Parathyroid adenoma (tissue), 2 donors: ENCODE measurements around the gene SALL1.

Source experiments
- H2AFZ ChIP-seq: fragments of 300-600 bp; sonication (generic); one replicate; pipeline ENCODE4 v1.7.0; 2017; ENCODE audit warnings: antibody characterized with exemption, mild to moderate bottlenecking
- H3K27ac ChIP-seq: fragments of 300-600 bp; sonication (generic); one replicate; pipeline ENCODE4 v1.7.0; 2017
- H3K27me3 ChIP-seq: fragments of 300-600 bp; sonication (generic); one replicate; pipeline ENCODE4 v1.7.0; 2017; ENCODE audit warnings: low read length; ENCODE audit not compliant: control insufficient read depth, insufficient read depth
- H3K36me3 ChIP-seq: fragments of 300-600 bp; sonication (generic); one replicate; pipeline ENCODE4 v1.7.0; 2017; ENCODE audit warnings: low read length; ENCODE audit not compliant: control insufficient read depth, insufficient read depth
- H3K4me1 ChIP-seq: fragments of 300-600 bp; sonication (generic); one replicate; pipeline ENCODE4 v1.7.0; 2017; ENCODE audit warnings: control low read depth
- H3K4me2 ChIP-seq: fragments of 300-600 bp; sonication (generic); one replicate; pipeline ENCODE4 v1.7.0; 2017; ENCODE audit warnings: low read length
- H3K4me3 ChIP-seq: fragments of 300-600 bp; sonication (generic); one replicate; pipeline ENCODE4 v1.7.0; 2017; ENCODE audit warnings: low read depth, low read length
- H3K79me2 ChIP-seq: fragments of 300-600 bp; sonication (generic); one replicate; pipeline ENCODE4 v1.7.0; 2017; ENCODE audit warnings: control low read depth
- H3K9ac ChIP-seq: fragments of 300-600 bp; sonication (generic); one replicate; pipeline ENCODE4 v1.7.0; 2017; ENCODE audit warnings: mild to moderate bottlenecking
- H3K9me3 ChIP-seq: fragments of 300-600 bp; sonication (generic); one replicate; pipeline ENCODE4 v1.7.0; 2017; ENCODE audit warnings: low read length; ENCODE audit not compliant: control insufficient read depth
- CTCF ChIP-seq: fragments of 300-600 bp; sonication (generic); IDR thresholded peaks from one replicate; pipeline ENCODE4 v1.7.0; 2017; ENCODE audit warnings: antibody characterized with exemption, mild to moderate bottlenecking
- donor health status: primary hyperparathyroidism.

SALL1 gene

GRCh38 chr16:51095084-51095881, 55.8 kb downstream of the SALL1 start:
- H3K27me3 ChIP-seq = no peaks in the 10 kb centered on the region
- no peak overlapping the region for H3K4me3 ChIP-seq
- H3K4me1 ChIP-seq = no peaks in the 10 kb centered on the region
- H3K27ac ChIP-seq = no peak overlapping the region
- H3K79me2 ChIP-seq = no peaks in the 10 kb centered on the region
- no peak for TF ChIP-seq CTCF
- H3K9me3 ChIP-seq = no peaks in the 10 kb centered on the region
- H2AFZ ChIP-seq = no peak overlapping the region
- H3K36me3 ChIP-seq = no peaks in the 10 kb centered on the region
- no peak overlapping the region for H3K4me2 ChIP-seq
- no peak overlapping the region for H3K9ac ChIP-seq

- Histone ChIP-seq H3K9me3 (no peaks in the 10 kb centered on the region), H2AFZ (no peak overlapping the region), H3K4me1 (no peaks in the 10 kb centered on the region), H3K9ac (no peak overlapping the region), H3K36me3 (no peaks in the 10 kb centered on the region), H3K27ac (no peak overlapping the region), H3K4me3 (no peak overlapping the region), H3K27me3 (no peaks in the 10 kb centered on the region), H3K4me2 (no peak overlapping the region), H3K79me2 (no peaks in the 10 kb centered on the region)
- no peak for TF ChIP-seq CTCF
Observed at GRCh38 chr16:51093726-51094280, 57.3 kb downstream of the SALL1 start.
